Endothelial cell of umbilical vein (primary cell): ENCODE data around the gene TAP2. TPM values are rescaled to one million over a fixed set of nuclear protein-coding genes. Genes with fewer than 3 reads are reported as not detected.

Experiments
- BruUV-seq: library from RNA; stranded (reverse); fragments of 400-500 nt; replicated peaks from 2 replicates; lab custom pipeline; 2021; lab: Mats Ljungman, UMichigan
- CTCF ChIA-PET: fragments of 300-600, 350-600 bp; sonication (Branson Sonifier 250); formaldehyde crosslinking; loops from one replicate; lab custom pipeline; 2021; ENCODE audit warnings: antibody characterized with exemption, inconsistent platforms; lab: Charles Lee
- POLR2A ChIA-PET: fragments of 300-600, 350-600 bp; sonication (Branson Sonifier 250); formaldehyde crosslinking; loops from one replicate; lab custom pipeline; 2021; ENCODE audit warnings: antibody characterized with exemption, inconsistent platforms; lab: Charles Lee
- DNase-seq: peaks from one replicate; pipeline ENCODE4 v3.0.0-alpha.2; 2011; ENCODE audit warnings: low read depth, low spot score
- FAIRE-seq: peaks from 2 replicates; lab custom pipeline; 2011; peaks lifted over from hg19 to GRCh38; lab: Jason Lieb, UNC
- H2AFZ ChIP-seq: 2 replicates; pipeline ENCODE4 v1.6.0; 2012; ENCODE audit warnings: low read depth, low read length, control low read depth, inconsistent platforms
- H3K27ac ChIP-seq: 2 replicates; pipeline ENCODE4 v1.5.1; 2011; ENCODE audit warnings: low read depth, mild to moderate bottlenecking, control low read depth, low read length, moderate library complexity; ENCODE audit not compliant: insufficient read depth
- H3K27me3 ChIP-seq, 2 experiments: 2 replicates each; pipeline versions ENCODE4 v1.6.0 to v1.6.1; 2011; ENCODE audit warnings: low read length in 2 of 2, mixed read lengths in 1 of 2; ENCODE audit not compliant: control insufficient read depth in 2 of 2, insufficient read depth in 2 of 2
- H3K36me3 ChIP-seq, 2 experiments: 2 replicates in 1 of 2; 3 replicates in 1 of 2; pipeline ENCODE4 v1.5.1; 2011; ENCODE audit warnings: low read length in 2 of 2, mild to moderate bottlenecking in 1 of 2, moderate library complexity in 1 of 2; ENCODE audit not compliant: control insufficient read depth in 2 of 2, insufficient read depth in 2 of 2; ENCODE audit errors: extremely low read depth in 1 of 2
- H3K4me1 ChIP-seq: 3 replicates; pipeline ENCODE4 v1.5.1; 2011; ENCODE audit warnings: mild to moderate bottlenecking, low read length; ENCODE audit not compliant: control insufficient read depth, insufficient read depth; ENCODE audit errors: extremely low read depth
- H3K4me2 ChIP-seq: 2 replicates; pipeline ENCODE4 v1.6.1; 2011; ENCODE audit warnings: low read length, control low read depth, mixed read lengths; ENCODE audit not compliant: insufficient read depth
- H3K4me3 ChIP-seq, 3 experiments: fragments of 200-600 bp in 1 of 3; sonication (generic), shearing (Covaris generic) in 1 of 3; replicated peaks in 1 of 3; 2 replicates each; pipeline ENCODE4 v1.5.1; 2011 to 2016; ENCODE audit warnings: control low read depth in 3 of 3, low read length in 3 of 3, mild to moderate bottlenecking in 2 of 3, inconsistent platforms in 1 of 3, low read depth in 1 of 3, moderate library complexity in 1 of 3; ENCODE audit not compliant: insufficient read depth in 1 of 3
- H3K79me2 ChIP-seq: 2 replicates; pipeline ENCODE4 v1.6.0; 2012; ENCODE audit warnings: low read length, inconsistent platforms; ENCODE audit not compliant: control insufficient read depth, insufficient read depth
- H3K9ac ChIP-seq: replicated peaks from 2 replicates; pipeline ENCODE3; 2011; ENCODE audit warnings: low read length, control low read depth; ENCODE audit not compliant: insufficient read depth; ENCODE audit errors: extremely low read depth
- H3K9me1 ChIP-seq: replicated peaks from 3 replicates; pipeline ENCODE4 v1.6.0; 2011; ENCODE audit warnings: mild to moderate bottlenecking, low read length; ENCODE audit not compliant: control insufficient read depth, insufficient read depth; ENCODE audit errors: extremely low read depth
- H3K9me3 ChIP-seq: replicated peaks from 2 replicates; pipeline ENCODE4 v1.5.1; 2012; ENCODE audit warnings: low read length, inconsistent platforms; ENCODE audit not compliant: control insufficient read depth, insufficient read depth
- H4K20me1 ChIP-seq: replicated peaks from 2 replicates; pipeline ENCODE3; 2011; ENCODE audit warnings: mild to moderate bottlenecking, low read length; ENCODE audit not compliant: control insufficient read depth, insufficient read depth; ENCODE audit errors: extremely low read depth
- EZH2 ChIP-seq: IDR thresholded peaks from 2 replicates; pipeline ENCODE4 v1.6.1; 2012; ENCODE audit warnings: borderline replicate concordance, low read depth, mild to moderate bottlenecking, moderate library complexity, low read length, inconsistent platforms; ENCODE audit not compliant: severe bottlenecking
- FOS ChIP-seq: IDR thresholded peaks from 2 replicates; pipeline ENCODE4 v1.6.1; 2011; ENCODE audit warnings: mild to moderate bottlenecking, low read length, moderate library complexity, borderline replicate concordance; ENCODE audit not compliant: insufficient read depth
- GATA2 ChIP-seq: IDR thresholded peaks from 2 replicates; pipeline ENCODE4 v1.7.0; 2011; ENCODE audit warnings: low read depth, mild to moderate bottlenecking, moderate library complexity, mixed read lengths, low read length; ENCODE audit not compliant: insufficient read length, insufficient read depth
- JUN ChIP-seq: IDR thresholded peaks from 2 replicates; pipeline ENCODE4 v1.6.1; 2011; ENCODE audit warnings: borderline replicate concordance, low read depth; ENCODE audit not compliant: insufficient read length, insufficient read depth
- MYC ChIP-seq: IDR thresholded peaks from one replicate; pipeline ENCODE4 v1.6.1; 2011; ENCODE audit warnings: mild to moderate bottlenecking, low read depth, low read length
- POLR2A ChIP-seq: IDR thresholded peaks from 2 replicates; pipeline ENCODE4 v1.6.1; 2012; ENCODE audit warnings: low read depth, mild to moderate bottlenecking, control low read depth, low read length
- POLR2AphosphoS5 ChIP-seq: IDR thresholded peaks from 2 replicates; pipeline ENCODE4 v1.6.1; 2012; ENCODE audit warnings: low read depth, mild to moderate bottlenecking, control low read depth, low read length, moderate library complexity; ENCODE audit not compliant: insufficient read depth
- dilution Hi-C: fragments of 300-500 bp; cut with MboI; formaldehyde crosslinking; loops from one replicate; pipeline ENCODE4 v1.15.0; 2019; ENCODE audit warnings: low sequenced_read_pairs; ENCODE audit not compliant: extremely low pct_ligation_motif_present
- intact Hi-C: fragments of 100-400 bp; cut with micrococcal nuclease; formaldehyde crosslinking; loops from one replicate; pipeline ENCODE4 v1.10.0; 2022
- polyA plus RNA-seq, 4 experiments: library from polyadenylated mRNA; depleted of rRNA in 3 of 4; stranded (reverse) in 3 of 4; unstranded in 1 of 4; fragments of >200 nt; gene quantifications; 2 replicates each; pipeline versions ENCODE4 v1.2.1 to v1.2.3, GENCODE V29; 2011 to 2012; ENCODE audit warnings: missing spikeins in 1 of 4
- total RNA-seq: library from RNA; stranded (reverse); gene quantifications from 2 replicates; pipeline ENCODE4 v1.2.3, GENCODE V29; 2021
- TF ChIP-seq, protein P1 (sequence below): IDR thresholded peaks from 2 replicates; pipeline ENCODE4 v1.6.1; 2011; ENCODE audit not compliant: insufficient read depth, insufficient read length

Gene TAP2
- total and polyA plus RNA-seq, 2 donors (not counting 3 experiments of a cell fraction or from before 2014, with no cell fraction given), result 18.4 to 57.8 TPM

DNA sequence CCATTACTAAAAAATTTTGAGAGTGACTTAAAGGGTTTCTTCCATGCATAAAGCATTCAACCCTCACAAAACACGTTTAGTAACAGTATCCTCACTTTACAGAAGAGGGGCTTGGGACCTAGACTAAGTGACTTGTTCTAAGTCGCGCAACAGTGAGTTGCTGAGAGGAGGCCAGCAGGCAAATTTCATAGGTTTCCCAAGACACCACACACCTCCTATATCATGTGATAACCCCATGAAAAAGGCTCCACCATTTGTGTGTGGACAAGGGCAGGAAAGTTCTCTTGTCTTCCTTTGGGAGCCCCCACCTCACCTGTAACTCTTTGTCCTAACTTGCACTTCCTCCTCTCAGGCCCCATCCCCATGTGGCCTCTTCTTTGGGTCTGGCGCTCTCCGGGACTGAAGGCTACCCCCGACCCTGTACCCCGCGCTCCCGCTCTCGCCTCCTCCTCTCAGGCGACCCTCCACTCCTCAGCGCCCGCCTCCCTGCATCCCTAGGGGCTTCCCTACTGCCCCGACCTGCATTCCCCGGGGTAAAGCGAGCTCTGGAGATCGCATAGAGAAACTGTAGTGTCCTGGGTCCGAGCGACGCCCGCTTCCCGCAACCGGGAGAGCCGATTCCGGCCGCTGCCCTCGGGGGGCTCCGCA lies 4.9 kb upstream of the TAP2 start:
- no TSS peak for BruUV-seq
- Histone ChIP-seq H3K27me3 (no peaks in the 10 kb centered on the region), H3K4me3 (peak overlapping the region; percentile 51 to 77 (median 63)), H2AFZ (peak overlapping the region; percentile 84), H3K9me1 (no peaks in the 10 kb centered on the region), H3K9ac (peak overlapping the region; percentile 77), H3K27ac (peak overlapping the region; percentile 41), H4K20me1 (no peaks in the 10 kb centered on the region), H3K4me2 (peak overlapping the region; percentile 73), H3K9me3 (no peaks in the 10 kb centered on the region), H3K79me2 (no peaks in the 10 kb centered on the region), H3K4me1 (peaks cover 5% of the 10 kb centered on the region), H3K36me3 (no peaks in the 10 kb centered on the region)
- CTCF ChIA-PET, result interaction anchor here (0.6 to 11.0 kb wide), 3 partner anchors 11 to 141 kb away, joined by 3 to 397 read pairs (median 23); partner anchors contain the start of genes PSMB9 and TAP1
- POLR2A ChIA-PET, result interaction anchor here (1.0 kb wide), 1 partner anchor 128 kb away, joined by 3 read pairs; no protein-coding TSS in a partner anchor
- FAIRE-seq (no peak), DNase-seq (no peak)
- intact Hi-C loops (loop anchor here (5.0 kb wide), 1 partner anchor 129 kb away; no protein-coding TSS in a partner anchor), dilution Hi-C loops (no loop called here)
- TF ChIP-seq FOS (no peak), POLR2AphosphoS5 (no peak), MYC (no peak), EZH2 (no peak)
- TF ChIP-seq, protein P1, sequence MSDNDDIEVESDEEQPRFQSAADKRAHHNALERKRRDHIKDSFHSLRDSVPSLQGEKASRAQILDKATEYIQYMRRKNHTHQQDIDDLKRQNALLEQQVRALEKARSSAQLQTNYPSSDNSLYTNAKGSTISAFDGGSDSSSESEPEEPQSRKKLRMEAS, result no peak

DNA sequence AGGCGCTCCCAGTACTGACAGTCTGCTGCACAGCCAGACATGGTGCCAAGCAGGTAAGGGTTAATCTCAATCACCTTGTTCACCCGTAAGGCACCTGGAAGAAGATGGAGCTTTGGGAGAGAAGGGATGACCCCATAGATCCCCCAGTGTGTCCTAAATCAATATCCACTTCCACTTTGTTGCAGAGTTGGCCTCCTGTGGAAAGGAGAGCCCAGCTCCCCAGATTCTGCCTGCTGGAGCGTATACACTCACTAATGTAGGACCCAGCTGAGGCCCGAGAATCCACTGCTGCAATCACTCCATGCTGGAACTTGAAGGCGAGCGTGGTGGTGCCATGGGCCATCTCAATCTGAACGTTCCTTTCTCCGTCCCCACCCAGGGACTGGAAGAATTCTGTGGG lies 4.2 kb upstream of the TAP2 start:
- H3K4me2 ChIP-seq, result no peak overlapping the region
- H2AFZ ChIP-seq, result no peak overlapping the region
- BruUV-seq, result no TSS peak
- no peak overlapping the region for H3K27ac ChIP-seq
- H3K27me3 ChIP-seq, result no peaks in the 10 kb centered on the region
- TF ChIP-seq FOS, result no peak
- TF ChIP-seq GATA2, result no peak
- TF ChIP-seq JUN, result no peak
- TF ChIP-seq, protein P1, result no peak
- TF ChIP-seq MYC, result no peak
- no peak for TF ChIP-seq POLR2AphosphoS5
- TF ChIP-seq POLR2A, result no peak
- ChIA-PET CTCF (interaction anchor here (1.8 to 11.0 kb wide), 3 partner anchors 11 to 27 kb away, joined by 9 to 397 read pairs (median 23); partner anchors contain the start of genes PSMB9 and TAP1), POLR2A (no interaction called here)
- dilution Hi-C loops (no loop called here), intact Hi-C loops (loop anchor here (5.0 kb wide), 1 partner anchor 130 kb away; no protein-coding TSS in a partner anchor)
- FAIRE-seq (no peak), DNase-seq (no peak)
- H3K9ac ChIP-seq, result no peak overlapping the region
- H3K4me3 ChIP-seq, result no peak overlapping the region
- no peaks in the 10 kb centered on the region for H3K9me1 ChIP-seq
- no peaks in the 10 kb centered on the region for H3K36me3 ChIP-seq
- peaks cover 8% of the 10 kb centered on the region for H3K4me1 ChIP-seq
- H3K9me3 ChIP-seq, result no peaks in the 10 kb centered on the region
- peaks cover 3% of the 10 kb centered on the region for H3K79me2 ChIP-seq
- H4K20me1 ChIP-seq, result no peaks in the 10 kb centered on the region
